ENCODE data around the gene SMYD3. TPM values are rescaled to one million over a fixed set of nuclear protein-coding genes. Genes with fewer than 3 reads are reported as not detected.

Gene SMYD3
- total and polyA plus RNA-seq, 2 of the 4 experiments (the other 2 are of a cell fraction) = 26.5 to 37.6 TPM

DNA sequence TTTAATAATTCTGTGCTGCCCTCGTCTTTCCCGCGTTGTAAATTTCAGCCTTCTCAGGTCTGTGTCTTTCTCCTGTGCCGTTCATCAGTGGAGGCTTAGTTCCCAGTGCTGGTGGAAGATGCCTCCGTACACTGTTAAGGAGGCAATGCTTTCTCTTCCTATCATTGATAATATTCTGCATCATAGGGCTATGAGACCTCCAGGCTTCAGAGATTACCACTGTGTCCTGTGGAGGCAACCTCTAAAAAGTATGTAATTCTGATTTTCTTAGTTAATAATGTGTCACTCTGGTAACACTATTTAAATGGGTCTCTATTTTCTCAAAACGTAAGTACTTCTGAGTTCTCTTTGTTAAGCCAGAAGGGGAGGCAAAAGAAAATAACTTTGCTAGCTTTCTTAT lies 538.3 kb downstream of the SMYD3 start:
- peaks cover 10% of the 10 kb centered on the region for H3K4me1 ChIP-seq (ENCODE audit: control insufficient read depth, insufficient read depth, low read length)
- dilution Hi-C loops (cut with HindIII; ENCODE audit: low sequenced_read_pairs, unreplicated experiment) (no loop called here), intact Hi-C loops (cut with micrococcal nuclease) (no loop called here), in situ Hi-C loops (cut with MboI; ENCODE audit: low sequenced_read_pairs) (no loop called here)
- no peak for TF ChIP-seq RCOR1 (IDR thresholded peaks at IDR 0.05; ENCODE audit: insufficient replicate concordance, low read length)
- TF ChIP-seq BHLHE40 (IDR thresholded peaks at IDR 0.05; ENCODE audit: low read depth, low read length) = no peak
- TF ChIP-seq, protein P1, sequence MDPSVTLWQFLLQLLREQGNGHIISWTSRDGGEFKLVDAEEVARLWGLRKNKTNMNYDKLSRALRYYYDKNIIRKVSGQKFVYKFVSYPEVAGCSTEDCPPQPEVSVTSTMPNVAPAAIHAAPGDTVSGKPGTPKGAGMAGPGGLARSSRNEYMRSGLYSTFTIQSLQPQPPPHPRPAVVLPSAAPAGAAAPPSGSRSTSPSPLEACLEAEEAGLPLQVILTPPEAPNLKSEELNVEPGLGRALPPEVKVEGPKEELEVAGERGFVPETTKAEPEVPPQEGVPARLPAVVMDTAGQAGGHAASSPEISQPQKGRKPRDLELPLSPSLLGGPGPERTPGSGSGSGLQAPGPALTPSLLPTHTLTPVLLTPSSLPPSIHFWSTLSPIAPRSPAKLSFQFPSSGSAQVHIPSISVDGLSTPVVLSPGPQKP (IDR thresholded peaks at IDR 0.05; ENCODE audit: borderline replicate concordance, low read depth, low read length) = no peak
- H4K5ac ChIP-seq (ENCODE audit: low read depth, low read length) = peak overlapping the region; percentile 75
- no peak overlapping the region for H3K23ac ChIP-seq (ENCODE audit: low read depth, low read length)
- H4K20me1 ChIP-seq (ENCODE audit: insufficient read depth, low read length) = no peaks in the 10 kb centered on the region
- 0 out of 4 replicates have a peak, but pooled peaks cover under 1 to 3% of the 10 kb centered on the region in 2 experiments for H3K79me1 ChIP-seq (ENCODE audit: low read depth in 1 of 2, low read length in 2 of 2)
- H3K4me2 ChIP-seq (ENCODE audit: low read depth, low read length) = no peak overlapping the region
- peak overlapping the region; percentile 35 for H4K91ac ChIP-seq (ENCODE audit: insufficient read depth, low read depth, low read length)
- no peak overlapping the region for H2AFZ ChIP-seq (replicated peaks; ENCODE audit: low read length, poor library complexity)
- H3K36me3 ChIP-seq (ENCODE audit: control insufficient read depth, insufficient read depth, low read length) = no peaks in the 10 kb centered on the region
- H3K14ac ChIP-seq (replicated peaks; ENCODE audit: low read depth, low read length) = peak overlapping the region; percentile 35
- CTCF ChIA-PET = no interaction called here
- H3K27me3 ChIP-seq (ENCODE audit: control insufficient read depth, insufficient read depth, low read length) = no peaks in the 10 kb centered on the region
- peak overlapping the region; percentile 30 for H2BK20ac ChIP-seq (ENCODE audit: low read depth, low read length)
- H3K9me1 ChIP-seq (ENCODE audit: insufficient read depth, low read length) = peaks cover 4% of the 10 kb centered on the region
- peak overlapping the region; percentile 32; the same call in 1 of the 2 replicates for H2BK120ac ChIP-seq (ENCODE audit: low read depth, low read length)
- H3K18ac ChIP-seq (ENCODE audit: low read depth, low read length) = peak overlapping the region; percentile 92
- H3K9me3 ChIP-seq (ENCODE audit: control insufficient read depth, insufficient read depth, low read length) = no peaks in the 10 kb centered on the region
- no peak overlapping the region for H2AK9ac ChIP-seq (replicated peaks; ENCODE audit: low read depth, low read length, poor library complexity)
- peak overlapping the region; percentile 50; the same call in 1 of the 2 replicates for H3K27ac ChIP-seq (ENCODE audit: insufficient read depth, low read length)
- no TSS peak for BruUV-seq (replicated peaks)
- H3K9ac ChIP-seq (ENCODE audit: low read depth, low read length) = no peak overlapping the region
- no peak for DNase-seq
- peak overlapping the region; percentile 74 for H2BK5ac ChIP-seq (ENCODE audit: low read depth, low read length, poor library complexity, severe bottlenecking)
- H4K8ac ChIP-seq (ENCODE audit: low read depth in 2 of 2, low read length in 2 of 2) = peak overlapping the region; percentile 24 to 35; a peak in 2 of 4 replicates
- H3K4ac ChIP-seq (ENCODE audit: low read depth, low read length) = peak overlapping the region; percentile 35; the same call in 1 of the 2 replicates
- H3K4me3 ChIP-seq (ENCODE audit: insufficient read depth, low read depth, low read length) = no peak overlapping the region
- no peak overlapping the region for H3K56ac ChIP-seq (ENCODE audit: extremely low read depth, insufficient read depth, low read length)
- peak overlapping the region; percentile 60 for H2AK5ac ChIP-seq (ENCODE audit: low read depth, low read length)
- no peak for ATAC-seq (ENCODE audit: low read depth)
- POLR2A ChIA-PET (ENCODE audit: unreplicated experiment) = no interaction called here
- peak overlapping the region; percentile 30; the same call in 2 of the 3 replicates for H2BK15ac ChIP-seq (ENCODE audit: low read depth, low read length)
- 100% methylated on average over 3 of the region's 6 CpGs; no CpG with 5 or more reads in 1 of the 2 experiments for WGBS, 2 experiments (ENCODE audit: extremely low coverage in 2 of 2, insufficient read length in 1 of 2)
